Measurements from ENCODE around the gene UGDH.
A peak's percentile ranks its signal among the peaks of the same experiment; 100 is the strongest.

UGDH gene

GRCh38 chr4:39458505-39459300 is 68.5 kb downstream of the UGDH start, which contains the start of the genes LIAS and RPL9:
Gene LIAS (plus strand): TSS chr4:39459056. CDS start chr4:39459118, 62 bp downstream.
Gene RPL9 (minus strand): TSS chr4:39458922. CDS start chr4:39458439, 483 bp downstream.
- ATAC-seq: peak; percentile 95

GRCh38 chr4:39458161-39458504 is 69.1 kb downstream of the UGDH start:
- ATAC-seq: peak; percentile 1; the same call in 2 of the 3 replicates

More at GRCh38 chr4:39458505-39459300, 68.5 kb downstream of the UGDH start, which contains the start of the genes LIAS and RPL9:
- TF ChIP-seq CSRNP3 (CRISPR knock-in tag; IDR thresholded peaks at IDR 0.05): peak; percentile 30; the same call in 1 of the 2 replicates
- TF ChIP-seq ESRRG (CRISPR knock-in tag; IDR thresholded peaks at IDR 0.05): no peak
- 0 out of 2 replicates have a peak, but pooled peaks have one; percentile 21 for TF ChIP-seq GLIS3 (CRISPR knock-in tag; IDR thresholded peaks at IDR 0.05)

DNA sequence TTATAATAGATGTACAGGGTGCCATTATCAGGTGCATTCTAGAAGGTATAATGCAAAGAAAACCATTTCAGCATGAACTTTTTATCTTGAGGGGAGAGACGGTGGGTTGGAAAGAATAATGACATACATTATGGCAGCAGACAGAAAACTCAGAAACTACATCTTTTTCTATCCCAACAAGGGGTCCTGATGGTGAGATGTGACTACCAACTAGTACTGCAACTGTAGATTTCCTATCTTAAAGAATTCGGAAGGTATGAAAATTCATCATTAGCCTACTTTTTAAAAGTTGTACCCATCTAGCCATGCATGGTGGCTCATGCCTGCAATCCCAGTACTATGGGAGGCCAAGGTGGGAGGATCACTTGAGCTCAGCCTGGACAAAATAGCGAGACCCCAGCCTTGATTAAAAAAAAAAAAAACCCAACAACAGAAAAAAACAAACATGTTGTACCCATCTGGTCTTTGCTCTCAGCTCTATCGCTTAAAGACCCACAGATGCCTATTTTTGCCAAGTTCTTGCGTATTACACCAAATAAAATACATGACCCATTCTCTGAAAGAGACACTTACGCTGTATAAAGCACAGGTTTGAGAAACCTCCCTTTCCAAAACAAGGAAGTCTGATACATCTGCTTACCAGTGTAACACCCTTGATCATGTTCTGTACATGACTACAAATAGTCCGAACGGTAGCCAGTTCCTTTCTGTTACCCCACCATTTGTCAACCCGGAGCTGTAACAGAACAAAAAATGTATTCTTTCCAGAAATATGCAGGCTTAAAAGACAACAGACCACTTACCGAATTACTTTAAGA is 70.1 kb downstream of the UGDH start:
- ATAC-seq: no peak
- no peak for TF ChIP-seq ZNF70 (CRISPR knock-in tag; IDR thresholded peaks at IDR 0.05)
- TF ChIP-seq, protein P1, sequence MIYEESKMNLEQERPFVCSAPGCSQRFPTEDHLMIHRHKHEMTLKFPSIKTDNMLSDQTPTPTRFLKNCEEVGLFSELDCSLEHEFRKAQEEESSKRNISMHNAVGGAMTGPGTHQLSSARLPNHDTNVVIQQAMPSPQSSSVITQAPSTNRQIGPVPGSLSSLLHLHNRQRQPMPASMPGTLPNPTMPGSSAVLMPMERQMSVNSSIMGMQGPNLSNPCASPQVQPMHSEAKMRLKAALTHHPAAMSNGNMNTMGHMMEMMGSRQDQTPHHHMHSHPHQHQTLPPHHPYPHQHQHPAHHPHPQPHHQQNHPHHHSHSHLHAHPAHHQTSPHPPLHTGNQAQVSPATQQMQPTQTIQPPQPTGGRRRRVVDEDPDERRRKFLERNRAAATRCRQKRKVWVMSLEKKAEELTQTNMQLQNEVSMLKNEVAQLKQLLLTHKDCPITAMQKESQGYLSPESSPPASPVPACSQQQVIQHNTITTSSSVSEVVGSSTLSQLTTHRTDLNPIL (CRISPR knock-in tag; IDR thresholded peaks at IDR 0.05; ENCODE audit: low read depth): no peak
- TF ChIP-seq ZC3H10 (CRISPR knock-in tag; IDR thresholded peaks at IDR 0.05): no peak
- TF ChIP-seq PPARA (CRISPR knock-in tag; IDR thresholded peaks at IDR 0.05; ENCODE audit: borderline replicate concordance): no peak
- no peak for TF ChIP-seq BACH2 (CRISPR knock-in tag; IDR thresholded peaks at IDR 0.05; ENCODE audit: borderline replicate concordance)
- TF ChIP-seq ZFP3 (CRISPR knock-in tag; IDR thresholded peaks at IDR 0.05): no peak
- TF ChIP-seq RARB (CRISPR knock-in tag; IDR thresholded peaks at IDR 0.05): no peak

DNA sequence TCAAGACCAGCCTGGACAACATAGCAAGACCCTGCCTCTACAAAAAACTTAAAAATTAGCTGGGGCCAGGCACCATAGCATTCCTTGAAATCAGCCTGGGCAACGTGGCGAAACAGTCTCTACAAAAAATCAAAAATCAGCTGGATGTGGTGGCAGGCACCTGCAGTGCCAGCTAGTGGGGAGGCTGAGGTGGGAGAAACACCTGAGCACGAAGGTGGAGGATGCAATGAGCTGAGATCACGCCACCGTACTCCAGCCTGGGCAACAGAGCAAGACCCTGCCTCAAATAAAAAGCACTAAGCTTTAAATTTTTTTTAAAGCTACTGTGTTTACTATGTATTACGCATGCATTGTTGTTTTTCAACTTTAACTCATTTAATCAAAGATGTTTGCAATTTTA is 71.8 kb downstream of the UGDH start:
- ATAC-seq: no peak
- TF ChIP-seq RARB (CRISPR knock-in tag; IDR thresholded peaks at IDR 0.05): no peak
- no peak for TF ChIP-seq BACH2 (CRISPR knock-in tag; IDR thresholded peaks at IDR 0.05; ENCODE audit: borderline replicate concordance)
- no peak for TF ChIP-seq ZNF70 (CRISPR knock-in tag; IDR thresholded peaks at IDR 0.05)
- no peak for TF ChIP-seq OSR1 (CRISPR knock-in tag; IDR thresholded peaks at IDR 0.05)
- TF ChIP-seq ESRRG (CRISPR knock-in tag; IDR thresholded peaks at IDR 0.05): no peak
- TF ChIP-seq ARNTL (CRISPR knock-in tag; IDR thresholded peaks at IDR 0.05; ENCODE audit: borderline replicate concordance, low read depth): no peak

DNA sequence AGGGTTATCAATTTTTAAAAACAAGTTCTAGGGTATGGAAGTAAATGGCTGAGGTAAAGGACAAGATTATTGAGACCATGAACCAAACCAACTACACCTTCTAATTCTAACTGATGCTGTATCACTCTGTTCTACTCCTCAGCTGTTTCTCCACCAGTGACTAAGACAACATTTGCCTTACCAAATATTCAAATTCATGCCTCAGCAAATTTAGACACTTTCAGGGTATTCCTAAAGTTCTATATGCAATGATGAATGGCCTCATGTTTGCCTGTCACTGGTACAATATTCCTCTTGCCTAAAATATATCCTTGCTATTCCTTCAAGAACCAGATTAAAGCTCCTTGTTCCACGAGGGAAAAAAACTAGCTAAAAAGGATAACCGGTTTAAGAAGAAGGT is 73.5 kb downstream of the UGDH start:
- no peak for ATAC-seq
- TF ChIP-seq ARNTL (CRISPR knock-in tag; IDR thresholded peaks at IDR 0.05; ENCODE audit: borderline replicate concordance, low read depth): no peak
- no peak for TF ChIP-seq RARB (CRISPR knock-in tag; IDR thresholded peaks at IDR 0.05)
- no peak for TF ChIP-seq ESRRG (CRISPR knock-in tag; IDR thresholded peaks at IDR 0.05)
- no peak for TF ChIP-seq PPARA (CRISPR knock-in tag; IDR thresholded peaks at IDR 0.05; ENCODE audit: borderline replicate concordance)
- TF ChIP-seq, protein P2, sequence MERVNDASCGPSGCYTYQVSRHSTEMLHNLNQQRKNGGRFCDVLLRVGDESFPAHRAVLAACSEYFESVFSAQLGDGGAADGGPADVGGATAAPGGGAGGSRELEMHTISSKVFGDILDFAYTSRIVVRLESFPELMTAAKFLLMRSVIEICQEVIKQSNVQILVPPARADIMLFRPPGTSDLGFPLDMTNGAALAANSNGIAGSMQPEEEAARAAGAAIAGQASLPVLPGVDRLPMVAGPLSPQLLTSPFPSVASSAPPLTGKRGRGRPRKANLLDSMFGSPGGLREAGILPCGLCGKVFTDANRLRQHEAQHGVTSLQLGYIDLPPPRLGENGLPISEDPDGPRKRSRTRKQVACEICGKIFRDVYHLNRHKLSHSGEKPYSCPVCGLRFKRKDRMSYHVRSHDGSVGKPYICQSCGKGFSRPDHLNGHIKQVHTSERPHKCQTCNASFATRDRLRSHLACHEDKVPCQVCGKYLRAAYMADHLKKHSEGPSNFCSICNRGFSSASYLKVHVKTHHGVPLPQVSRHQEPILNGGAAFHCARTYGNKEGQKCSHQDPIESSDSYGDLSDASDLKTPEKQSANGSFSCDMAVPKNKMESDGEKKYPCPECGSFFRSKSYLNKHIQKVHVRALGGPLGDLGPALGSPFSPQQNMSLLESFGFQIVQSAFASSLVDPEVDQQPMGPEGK (CRISPR knock-in tag; IDR thresholded peaks at IDR 0.05; ENCODE audit: borderline replicate concordance): no peak
- TF ChIP-seq ZNF565 (CRISPR knock-in tag; conservative IDR thresholded peaks at IDR 0.05; ENCODE audit: low read depth): no peak
- no peak for TF ChIP-seq ZFP30 (CRISPR knock-in tag; IDR thresholded peaks at IDR 0.05)
- no peak for TF ChIP-seq GLIS3 (CRISPR knock-in tag; IDR thresholded peaks at IDR 0.05)
- TF ChIP-seq, protein P1 (CRISPR knock-in tag; IDR thresholded peaks at IDR 0.05; ENCODE audit: low read depth): no peak
- TF ChIP-seq ZNF70 (CRISPR knock-in tag; IDR thresholded peaks at IDR 0.05): no peak
- TF ChIP-seq POU6F1 (CRISPR knock-in tag; IDR thresholded peaks at IDR 0.05; ENCODE audit: borderline replicate concordance, low read depth): no peak
- TF ChIP-seq CSDC2 (CRISPR knock-in tag; IDR thresholded peaks at IDR 0.05): no peak
- no peak for TF ChIP-seq SNAI2 (CRISPR knock-in tag; IDR thresholded peaks at IDR 0.05)
- TF ChIP-seq ZFP3 (CRISPR knock-in tag; IDR thresholded peaks at IDR 0.05): no peak
- TF ChIP-seq ZNF8 (CRISPR knock-in tag; IDR thresholded peaks at IDR 0.05): no peak
- TF ChIP-seq ZC3H10 (CRISPR knock-in tag; IDR thresholded peaks at IDR 0.05): no peak
- no peak for TF ChIP-seq TOX (CRISPR knock-in tag; IDR thresholded peaks at IDR 0.05; ENCODE audit: borderline replicate concordance)
- TF ChIP-seq TCF4 (CRISPR knock-in tag; IDR thresholded peaks at IDR 0.05; ENCODE audit: borderline replicate concordance): no peak
